HG03097 (cell line): ENCODE measurements around the gene RHBDL1.

Source experiments
- ATAC-seq: cut with Tn5 transposase; IDR thresholded peaks from one replicate; pipeline ENCODE4 v1.9.1; 2021; ENCODE audit not compliant: unreplicated experiment, low FRiP score

The RHBDL1 gene

DNA sequence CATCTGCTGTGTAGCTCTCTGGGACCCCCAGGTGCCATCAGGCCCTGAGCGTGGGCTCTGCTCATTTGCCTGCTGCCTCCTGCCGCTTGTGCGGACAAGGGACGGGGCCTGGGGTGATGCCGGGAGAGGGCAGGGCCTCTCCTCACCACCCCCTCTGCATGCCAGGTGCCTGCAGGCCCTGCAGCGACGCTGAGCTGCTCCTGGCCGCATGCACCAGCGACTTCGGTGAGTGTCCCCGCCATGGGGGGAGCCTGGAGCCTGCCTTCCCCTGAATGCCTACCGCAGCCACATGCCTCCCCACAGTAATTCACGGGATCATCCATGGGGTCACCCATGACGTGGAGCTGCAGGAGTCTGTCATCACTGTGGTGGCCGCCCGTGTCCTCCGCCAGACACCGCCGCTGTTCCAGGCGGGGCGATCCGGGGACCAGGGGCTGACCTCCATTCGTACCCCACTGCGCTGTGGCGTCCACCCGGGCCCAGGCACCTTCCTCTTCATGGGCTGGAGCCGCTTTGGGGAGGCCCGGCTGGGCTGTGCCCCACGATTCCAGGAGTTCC is 41.4 kb downstream of the RHBDL1 start:
- no peak for ATAC-seq

DNA sequence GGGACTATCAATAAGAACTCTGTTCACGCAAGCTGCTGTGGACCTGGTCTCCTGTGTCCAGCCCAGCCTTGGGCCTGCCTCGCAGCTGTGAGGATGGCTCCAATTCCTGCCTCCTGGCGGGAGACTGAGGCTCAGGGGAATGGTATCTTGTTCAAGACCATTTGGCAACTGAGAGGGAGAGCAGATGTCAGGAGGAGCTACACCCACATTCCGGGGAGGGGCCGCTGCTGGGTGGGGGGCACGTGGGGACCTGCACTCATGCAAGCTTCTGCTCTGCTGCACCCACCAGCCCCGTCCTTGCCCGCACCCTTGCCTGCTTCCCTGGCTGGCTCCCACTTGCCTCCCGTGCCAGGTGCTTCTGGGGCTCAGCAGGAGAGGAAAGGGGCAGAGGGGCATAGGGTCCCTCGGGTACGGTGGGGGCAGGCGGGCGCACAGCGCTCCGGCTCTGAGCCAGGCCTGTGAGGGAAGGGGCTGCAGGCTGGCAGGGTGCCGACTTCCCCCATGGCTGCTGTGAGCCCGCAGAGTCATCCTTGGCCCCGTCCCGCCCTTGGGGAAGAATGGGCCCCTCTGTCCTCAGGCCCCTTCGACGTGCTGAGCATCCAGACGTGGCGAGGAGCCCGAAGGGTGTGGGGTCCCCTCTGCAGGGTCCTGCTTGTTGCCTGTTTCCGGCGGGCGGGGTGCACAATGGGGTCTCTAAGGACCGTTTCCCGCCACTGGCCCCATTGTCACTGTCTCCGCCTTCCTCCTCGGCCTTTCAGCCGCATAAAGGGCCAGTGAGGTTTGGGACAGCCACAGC is 42.2 kb downstream of the RHBDL1 start:
- no peak for ATAC-seq

GRCh38 chr16:718389-718788 is 42.9 kb downstream of the RHBDL1 start:
- no peak for ATAC-seq

GRCh38 chr16:718922-719321 is 43.5 kb downstream of the RHBDL1 start:
- ATAC-seq = no peak

- ATAC-seq = no peak
Observed at GRCh38 chr16:719815-720446, 44.5 kb downstream of the RHBDL1 start.

GRCh38 chr16:720447-720989 is 45.0 kb downstream of the RHBDL1 start:
- peak; percentile 15 for ATAC-seq

GRCh38 chr16:720990-721764 is 45.7 kb downstream of the RHBDL1 start, which contains the start of gene ANTKMT:
Gene ANTKMT, plus strand, starts transcription at chr16:721146. Its CDS starts 129 bp downstream, at chr16:721275.
- ATAC-seq = peak; percentile 61

DNA sequence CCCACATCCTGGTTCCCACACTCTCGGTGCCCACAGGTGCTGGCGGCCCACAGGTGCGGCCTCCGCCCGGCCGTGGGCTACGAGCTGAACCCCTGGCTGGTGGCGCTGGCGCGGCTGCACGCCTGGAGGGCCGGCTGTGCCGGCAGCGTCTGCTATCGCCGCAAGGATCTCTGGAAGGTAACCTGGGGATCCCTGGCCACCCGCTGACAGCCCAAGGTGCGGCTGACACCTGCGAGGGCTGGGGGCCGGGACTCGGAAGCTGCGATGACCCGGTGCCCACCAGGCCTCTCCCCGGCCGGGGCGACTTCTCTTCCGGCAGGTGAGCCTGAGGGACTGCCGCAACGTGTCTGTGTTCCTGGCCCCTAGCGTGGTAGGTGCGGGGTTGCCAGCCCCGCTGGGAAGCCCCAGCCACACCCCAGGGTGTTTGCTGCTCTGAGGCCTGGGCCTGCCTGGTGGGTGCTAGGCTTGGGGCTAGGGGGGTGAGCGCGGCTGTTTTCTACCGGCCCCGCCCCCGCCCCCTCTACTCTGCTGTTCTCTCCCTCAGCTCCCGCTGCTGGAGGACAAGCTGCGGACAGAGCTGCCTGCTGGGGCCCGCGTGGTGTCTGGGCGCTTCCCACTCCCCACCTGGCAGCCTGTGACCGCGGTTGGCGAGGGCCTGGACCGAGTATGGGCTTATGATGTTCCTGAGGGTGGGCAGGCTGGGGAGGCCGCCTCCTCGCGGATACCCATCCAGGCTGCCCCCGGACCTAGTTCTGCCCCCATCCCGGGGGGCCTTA is 46.5 kb downstream of the RHBDL1 start:
- no peak for ATAC-seq

GRCh38 chr16:722835-723633 is 47.6 kb downstream of the RHBDL1 start:
- ATAC-seq = no peak

DNA sequence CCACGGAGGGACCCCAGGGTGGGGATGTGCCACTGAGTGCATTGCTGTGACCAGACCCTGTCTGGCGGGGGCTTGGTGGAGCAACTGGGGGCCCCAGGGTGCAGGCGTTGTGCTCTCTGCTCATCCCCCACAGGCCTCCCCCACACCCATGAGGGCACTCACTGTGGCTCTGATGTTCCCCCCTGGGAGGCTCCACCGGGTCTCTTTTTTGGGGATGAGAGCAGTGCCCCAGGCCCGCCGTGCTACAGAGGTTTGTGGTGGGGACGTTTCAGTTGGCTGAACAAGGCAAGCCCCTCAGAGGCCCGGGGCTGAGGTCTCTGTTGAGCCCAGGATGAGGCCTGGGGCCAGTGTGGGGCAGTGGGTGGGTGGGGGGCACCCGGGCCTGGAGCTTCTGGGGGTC is 48.2 kb downstream of the RHBDL1 start:
- ATAC-seq = no peak

DNA sequence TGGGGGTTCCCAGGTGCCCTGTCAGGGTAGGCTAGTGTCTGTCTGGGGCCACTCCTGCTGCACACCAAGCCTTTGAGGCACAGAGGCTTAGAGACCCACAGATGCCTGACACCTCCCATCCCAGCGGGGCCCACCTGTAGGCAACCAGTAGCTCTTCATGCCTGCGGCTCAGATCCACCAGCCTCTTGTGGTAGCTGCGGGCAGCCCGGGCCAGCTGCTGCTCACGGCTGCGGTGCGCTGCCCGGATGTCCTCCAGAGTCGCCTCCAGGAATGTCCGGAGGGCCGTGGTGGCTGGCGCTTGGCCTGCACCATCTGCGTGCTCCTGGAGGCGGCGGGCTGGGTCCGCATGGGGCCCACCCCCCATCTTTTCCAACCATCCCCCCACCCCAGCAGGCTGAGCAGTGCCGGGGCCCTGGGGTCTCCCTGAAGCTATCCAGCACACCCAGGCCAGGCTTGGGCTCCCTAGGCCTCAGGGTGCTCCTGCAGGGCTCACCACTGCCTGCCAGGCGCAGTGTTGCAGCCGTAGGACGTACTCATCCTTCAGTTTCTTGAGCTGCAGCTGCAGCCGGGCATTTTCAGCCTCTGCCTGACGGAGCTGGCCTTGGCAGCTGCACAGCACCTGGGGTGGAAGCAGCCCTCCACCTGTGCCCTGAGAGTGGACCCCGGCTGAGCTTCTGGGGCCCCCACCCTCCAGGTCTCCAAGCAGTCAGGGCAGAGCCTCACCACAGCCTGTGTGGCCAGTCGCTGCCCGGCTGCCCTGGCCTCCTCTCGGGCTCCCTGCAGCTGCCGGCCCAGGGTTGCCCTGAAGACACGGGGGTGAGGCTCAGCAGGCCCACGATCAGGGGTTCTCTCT is 48.9 kb downstream of the RHBDL1 start:
- ATAC-seq = no peak

DNA sequence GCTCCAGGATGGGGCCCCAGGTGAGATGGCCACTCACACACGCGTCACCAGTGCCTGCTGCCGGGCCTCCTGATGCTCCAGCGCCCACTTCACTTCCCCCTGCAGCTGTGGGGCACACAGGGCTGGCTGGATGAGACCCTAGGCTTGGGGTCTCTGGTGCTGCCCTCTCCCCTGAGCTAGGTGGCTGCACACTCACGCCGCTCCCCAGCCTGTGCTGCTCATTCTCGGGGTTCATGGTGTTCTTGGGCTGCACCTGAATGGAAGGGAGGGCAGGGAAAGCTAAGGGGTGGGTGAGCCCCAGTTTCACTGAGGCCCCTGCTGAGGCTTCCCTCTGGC is 49.5 kb downstream of the RHBDL1 start:
- no peak for ATAC-seq

- no peak for ATAC-seq
Observed at GRCh38 chr16:725463-726187, 50.2 kb downstream of the RHBDL1 start.

- no peak for ATAC-seq
Observed at GRCh38 chr16:726188-726437, 50.6 kb downstream of the RHBDL1 start.

GRCh38 chr16:726438-727290 is 51.2 kb downstream of the RHBDL1 start, which contains the start of the genes CCDC78 and HAGHL:
Gene CCDC78, minus strand, starts transcription at chr16:726443. Its CDS starts 76 bp downstream, at chr16:726367.
Gene HAGHL, plus strand, starts transcription at chr16:727106. Its CDS starts 404 bp downstream, at chr16:727510.
- no peak for ATAC-seq

DNA sequence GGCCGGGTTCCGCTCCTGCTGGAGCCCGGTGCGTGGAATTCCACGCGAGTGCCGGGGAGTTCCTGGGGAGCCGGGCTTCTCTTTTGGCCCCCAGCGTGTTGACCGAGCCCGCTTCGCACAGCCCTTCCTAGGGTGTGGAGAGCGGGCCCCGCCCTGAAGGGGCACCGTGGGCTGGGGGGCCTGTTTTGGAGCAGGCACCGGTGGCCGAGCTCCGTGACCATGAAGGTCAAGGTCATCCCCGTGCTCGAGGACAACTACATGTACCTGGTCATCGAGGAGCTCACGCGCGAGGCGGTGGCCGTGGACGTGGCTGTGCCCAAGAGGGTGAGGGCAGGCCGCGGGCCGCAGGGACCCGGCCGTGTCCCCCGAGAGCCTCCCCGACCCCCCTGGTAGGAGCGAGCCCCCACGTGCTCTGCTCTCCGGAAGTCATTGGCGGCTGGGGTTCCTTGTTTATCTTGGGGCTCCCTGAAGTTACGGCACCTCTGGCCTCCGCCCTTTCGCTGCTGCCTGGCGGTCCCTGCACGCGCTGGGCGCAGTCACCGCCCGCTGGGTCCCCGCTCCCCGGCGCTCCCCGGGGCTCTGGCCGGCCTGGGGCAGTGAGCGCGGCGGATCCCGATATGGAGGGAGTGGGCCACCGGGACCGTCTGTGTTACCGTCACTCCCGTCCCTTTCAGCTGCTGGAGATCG is 52.0 kb downstream of the RHBDL1 start:
- ATAC-seq = no peak
